ENCODE measurements around the gene DRAP1. TPM values are rescaled to one million over a fixed set of nuclear protein-coding genes. Genes with fewer than 3 reads are reported as not detected.

The DRAP1 gene
- total and polyA plus RNA-seq, 9 of the 15 experiments (the other 6 are each of a cell fraction or from before 2014, with no cell fraction given), result 9.6 to 200 (median 92.9) TPM

DNA sequence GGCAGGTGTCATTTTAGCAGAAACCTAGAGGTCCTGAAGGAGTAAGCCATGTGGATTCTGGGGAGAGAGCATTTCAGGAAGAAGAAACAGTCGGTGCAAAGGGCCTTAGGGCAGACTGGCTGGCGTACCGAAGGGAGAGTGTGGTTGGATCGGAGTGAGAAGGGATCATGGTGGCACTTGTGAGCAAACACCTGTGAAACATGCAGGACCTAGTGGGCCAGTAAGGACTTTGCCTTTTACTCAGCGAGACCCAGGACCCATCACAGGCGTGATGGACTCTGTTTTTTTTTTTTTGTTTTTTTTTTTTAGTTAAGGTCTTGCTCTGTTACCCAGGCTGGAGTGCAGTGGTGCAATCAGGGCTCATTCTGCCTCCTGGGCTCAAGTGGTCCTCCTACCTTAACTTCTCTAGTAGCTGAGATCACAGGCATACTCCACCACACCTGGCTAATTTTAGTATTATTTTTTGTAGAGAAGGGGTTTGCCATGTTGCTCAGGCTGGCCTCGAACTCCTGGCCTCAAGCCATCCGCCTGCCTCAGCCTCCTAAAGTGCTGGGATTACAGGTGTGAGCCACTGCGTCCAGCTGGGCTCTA, 22.6 kb downstream of the DRAP1 start:
- Histone ChIP-seq H3K4me1 (replicated peaks in 1 of 2; ENCODE audit: control insufficient read depth in 2 of 2, insufficient read depth in 2 of 2, low read length in 2 of 2) (peaks cover 12 to 26% of the 10 kb centered on the region in 2 experiments; a peak in 4 of 5 replicates), H3K4me2 (ENCODE audit: insufficient read depth, low read length) (peak overlapping the region; percentile 58), H3K27ac (ENCODE audit: extremely low read depth, low read depth, low read length) (no peak overlapping the region; the same call in 2 of the 3 replicates), H3K9ac (ENCODE audit: insufficient read depth in 1 of 2, low read depth in 2 of 2, low read length in 2 of 2) (peak overlapping the region in 1 of 2 experiments; percentile 13; a peak in 1 of 4 replicates), H3K27me3 (ENCODE audit: control insufficient read depth in 2 of 2, insufficient read depth in 2 of 2, low read length in 2 of 2) (no peaks in the 10 kb centered on the region), H3K4me3 (no peak overlapping the region), H3K9me1 (ENCODE audit: control insufficient read depth, insufficient read depth, low read length) (no peaks in the 10 kb centered on the region), H3K36me3 (ENCODE audit: control insufficient read depth, insufficient read depth, low read length) (no peaks in the 10 kb centered on the region), H4K20me1 (replicated peaks; ENCODE audit: control insufficient read depth, insufficient read depth, low read length) (0 out of 2 replicates have a peak, but pooled peaks cover 4% of the 10 kb centered on the region), H3K9me3 (replicated peaks; ENCODE audit: control insufficient read depth, insufficient read depth, low read depth, low read length) (no peaks in the 10 kb centered on the region), H3K79me2 (ENCODE audit: control insufficient read depth, insufficient read depth, low read length) (no peaks in the 10 kb centered on the region), H2AFZ (ENCODE audit: low read depth, low read length) (peak overlapping the region; percentile 62)
- no TSS peak for BruUV-seq (replicated peaks)
- ATAC-seq (peak; percentile 6; the same call in 1 of the 3 replicates), DNase-seq (ENCODE audit: extremely low read depth in 1 of 4, low spot score in 3 of 4) (no peak), FAIRE-seq (no peak)
- WGBS (ENCODE audit: insufficient coverage, low coverage, missing lambda C conversion rate), result 17% methylated on average over 9 of the region's 9 CpGs
- in situ Hi-C loops (cut with MboI), result no loop called here
- ChIA-PET POLR2A (no interaction called here), CTCF (ENCODE audit: low intra/inter-chr PET ratio) (no interaction called here)
- intact Hi-C loops (cut with micrococcal nuclease), result no loop called here
- TF ChIP-seq, protein P1, sequence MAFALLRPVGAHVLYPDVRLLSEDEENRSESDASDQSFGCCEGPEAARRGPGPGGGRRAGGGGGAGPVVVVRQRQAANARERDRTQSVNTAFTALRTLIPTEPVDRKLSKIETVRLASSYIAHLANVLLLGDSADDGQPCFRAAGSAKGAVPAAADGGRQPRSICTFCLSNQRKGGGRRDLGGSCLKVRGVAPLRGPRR (CRISPR knock-in tag; IDR thresholded peaks at IDR 0.05), result no peak
- TF ChIP-seq FOXK2 (conservative IDR thresholded peaks at IDR 0.05 in 1 of 2, IDR thresholded peaks at IDR 0.05 in 1 of 2; ENCODE audit: low read depth in 2 of 2) (0 out of 4 replicates have a peak, but pooled peaks of 1 of the 2 experiments have one; percentile 9), SMARCB1 (IDR thresholded peaks at IDR 0.05; ENCODE audit: insufficient read length, low read depth) (no peak), CEBPG (CRISPR knock-in tag; IDR thresholded peaks at IDR 0.05) (0 out of 2 replicates have a peak, but pooled peaks have one; percentile 5), CEBPG (tag; conservative IDR thresholded peaks at IDR 0.05 in 1 of 2, IDR thresholded peaks at IDR 0.05 in 1 of 2) (no peak), HDAC1 (IDR thresholded peaks at IDR 0.05) (no peak), DDX20 (tag; IDR thresholded peaks at IDR 0.05; ENCODE audit: low read depth) (no peak), BCL6 (CRISPR knock-in tag; IDR thresholded peaks at IDR 0.05) (no peak), U2AF1 (optimal IDR thresholded peaks at IDR 0.05; ENCODE audit: low read depth, low read length) (no peak), CXXC5 (CRISPR knock-in tag; IDR thresholded peaks at IDR 0.05) (no peak), SMARCE1 (IDR thresholded peaks at IDR 0.05) (0 out of 2 replicates have a peak, but pooled peaks have one; percentile 8), NFIC (IDR thresholded peaks at IDR 0.05) (no peak), ZNF384 (IDR thresholded peaks at IDR 0.05; ENCODE audit: low read depth, low read length) (0 out of 2 replicates have a peak, but pooled peaks have one; percentile 19), KDM2B (CRISPR knock-in tag; IDR thresholded peaks at IDR 0.05) (no peak), BDP1 (IDR thresholded peaks at IDR 0.05; ENCODE audit: insufficient read depth, insufficient read length) (no peak), NR2C2 (CRISPR knock-in tag; IDR thresholded peaks at IDR 0.05) (0 out of 2 replicates have a peak, but pooled peaks have one; percentile 20), NR2C2 (tag; IDR thresholded peaks at IDR 0.05) (no peak), KHSRP (IDR thresholded peaks at IDR 0.05) (no peak), GTF2A2 (tag; IDR thresholded peaks at IDR 0.05) (no peak), SOX6 (IDR thresholded peaks at IDR 0.05) (peak; percentile 5; the same call in 1 of the 2 replicates), DMBX1 (CRISPR knock-in tag; IDR thresholded peaks at IDR 0.05; ENCODE audit: borderline replicate concordance) (no peak)
- TF ChIP-seq, protein P2, sequence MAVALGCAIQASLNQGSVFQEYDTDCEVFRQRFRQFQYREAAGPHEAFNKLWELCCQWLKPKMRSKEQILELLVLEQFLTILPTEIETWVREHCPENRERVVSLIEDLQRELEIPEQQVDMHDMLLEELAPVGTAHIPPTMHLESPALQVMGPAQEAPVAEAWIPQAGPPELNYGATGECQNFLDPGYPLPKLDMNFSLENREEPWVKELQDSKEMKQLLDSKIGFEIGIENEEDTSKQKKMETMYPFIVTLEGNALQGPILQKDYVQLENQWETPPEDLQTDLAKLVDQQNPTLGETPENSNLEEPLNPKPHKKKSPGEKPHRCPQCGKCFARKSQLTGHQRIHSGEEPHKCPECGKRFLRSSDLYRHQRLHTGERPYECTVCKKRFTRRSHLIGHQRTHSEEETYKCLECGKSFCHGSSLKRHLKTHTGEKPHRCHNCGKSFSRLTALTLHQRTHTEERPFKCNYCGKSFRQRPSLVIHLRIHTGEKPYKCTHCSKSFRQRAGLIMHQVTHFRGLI (CRISPR knock-in tag; IDR thresholded peaks at IDR 0.05), result no peak
- TF ChIP-seq, protein P3, sequence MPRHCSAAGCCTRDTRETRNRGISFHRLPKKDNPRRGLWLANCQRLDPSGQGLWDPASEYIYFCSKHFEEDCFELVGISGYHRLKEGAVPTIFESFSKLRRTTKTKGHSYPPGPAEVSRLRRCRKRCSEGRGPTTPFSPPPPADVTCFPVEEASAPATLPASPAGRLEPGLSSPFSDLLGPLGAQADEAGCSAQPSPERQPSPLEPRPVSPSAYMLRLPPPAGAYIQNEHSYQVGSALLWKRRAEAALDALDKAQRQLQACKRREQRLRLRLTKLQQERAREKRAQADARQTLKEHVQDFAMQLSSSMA (CRISPR knock-in tag; IDR thresholded peaks at IDR 0.05), result no peak
